B cell (primary cell): Measurements from ENCODE around the gene ZNF135. TPM values are rescaled to one million over a fixed set of nuclear protein-coding genes. Genes with fewer than 3 reads are reported as not detected.

ENCODE experiments used
- ATAC-seq: fragments of 200-7000 bp; cut with Tn5 transposase; one replicate; pipeline ENCODE4 v1.10.0; 2021; ENCODE audit warnings: low read depth, mild to moderate bottlenecking, moderate number of reproducible peaks, moderate library complexity
- CTCF ChIA-PET: fragments of 350-600 bp; sonication (Branson Sonifier 250); formaldehyde crosslinking; loops from one replicate; lab custom pipeline; 2021; ENCODE audit warnings: antibody characterized with exemption, inconsistent platforms; lab: Charles Lee
- POLR2A ChIA-PET: fragments of 350-600 bp; sonication (Branson Sonifier 250); formaldehyde crosslinking; loops from one replicate; lab custom pipeline; 2021; ENCODE audit warnings: antibody characterized with exemption; lab: Charles Lee
- DNase-seq: peaks from one replicate; pipeline ENCODE4 v3.0.0; 2013
- H2AFZ ChIP-seq: 2 replicates; pipeline ENCODE4 v1.6.1; 2012; ENCODE audit warnings: mild to moderate bottlenecking, low read depth, low read length; ENCODE audit not compliant: insufficient read depth, poor library complexity, severe bottlenecking
- H3K27ac ChIP-seq, 2 donors: 1 replicate in 1 of 2; 2 replicates in 1 of 2; pipeline ENCODE4 v1.5.1; 2012 to 2013; ENCODE audit warnings: low read length in 2 of 2, mild to moderate bottlenecking in 2 of 2, moderate library complexity in 1 of 2
- H3K27me3 ChIP-seq, 4 experiments: fragments of 200-600 bp in 1 of 4; sonication (generic) in 1 of 4; replicated peaks in 1 of 4; 1 replicate in 2 of 4; 2 replicates in 2 of 4; pipeline versions ENCODE4 v1.6.1 to v1.7.0; 2013 to 2016; ENCODE audit warnings: low read length in 3 of 4, mild to moderate bottlenecking in 2 of 4, mixed read lengths in 1 of 4, moderate library complexity in 1 of 4; ENCODE audit not compliant: insufficient read depth in 4 of 4, control insufficient read depth in 3 of 4; ENCODE audit errors: control extremely low read depth in 1 of 4
- H3K36me3 ChIP-seq, 2 experiments: replicated peaks in 1 of 2; 1 replicate in 1 of 2; 2 replicates in 1 of 2; pipeline versions ENCODE4 v1.6.1 to v1.7.1; 2013; ENCODE audit warnings: low read length in 1 of 2; ENCODE audit not compliant: insufficient read depth in 2 of 2, control insufficient read depth in 1 of 2; ENCODE audit errors: control extremely low read depth in 1 of 2, extremely low read depth in 1 of 2
- H3K4me1 ChIP-seq, 2 donors: fragments of 200-600 bp in 1 of 2; sonication (generic) in 1 of 2; 1 replicate in 1 of 2; 2 replicates in 1 of 2; pipeline versions ENCODE4 v1.5.1 to v1.6.1; 2013 to 2017; ENCODE audit warnings: low read length in 2 of 2; ENCODE audit not compliant: control insufficient read depth in 2 of 2, insufficient read depth in 2 of 2
- H3K4me2 ChIP-seq: replicated peaks from 2 replicates; pipeline ENCODE3; 2012; ENCODE audit warnings: mild to moderate bottlenecking, low read depth, low read length; ENCODE audit not compliant: poor library complexity, severe bottlenecking
- H3K4me3 ChIP-seq, 5 experiments: fragments of 200-600 bp in 1 of 5; sonication (generic) in 1 of 5; 1 replicate in 3 of 5; 2 replicates in 2 of 5; pipeline versions ENCODE4 v1.5.1 to v1.7.0; 2011 to 2016; ENCODE audit warnings: low read length in 4 of 5, mild to moderate bottlenecking in 4 of 5, low read depth in 2 of 5, control low read depth in 1 of 5, moderate library complexity in 1 of 5; ENCODE audit not compliant: insufficient read depth in 1 of 5; ENCODE audit errors: control extremely low read depth in 1 of 5, extremely low read depth in 1 of 5
- H3K79me2 ChIP-seq: fragments of 200-600 bp; sonication (generic); one replicate; pipeline ENCODE4 v1.6.0; 2016; ENCODE audit warnings: low read length; ENCODE audit not compliant: control insufficient read depth, insufficient read depth
- H3K9ac ChIP-seq: fragments of 200-600 bp; sonication (generic); 2 replicates; pipeline ENCODE4 v1.6.1; 2017; ENCODE audit warnings: mild to moderate bottlenecking, low read length, moderate library complexity
- H3K9me3 ChIP-seq, 3 donors: one replicate each; pipeline versions ENCODE4 v1.6.1 to v1.7.1; 2013; ENCODE audit warnings: low read length in 2 of 3; ENCODE audit not compliant: control insufficient read depth in 2 of 3, insufficient read depth in 1 of 3; ENCODE audit errors: control extremely low read depth in 1 of 3
- H4K20me1 ChIP-seq: 2 replicates; pipeline ENCODE4 v1.6.0; 2012; ENCODE audit warnings: mild to moderate bottlenecking, low read length; ENCODE audit not compliant: insufficient read depth, control insufficient read depth, poor library complexity, severe bottlenecking
- H3K27ac Mint-ChIP-seq: one replicate; pipeline ENCODE4 v1.8.0; 2021; ENCODE audit warnings: mixed read lengths
- H3K27me3 Mint-ChIP-seq: one replicate; pipeline ENCODE4 v1.8.0; 2021; ENCODE audit warnings: mixed read lengths
- H3K4me1 Mint-ChIP-seq: one replicate; pipeline ENCODE4 v1.8.0; 2021; ENCODE audit warnings: mixed read lengths
- H3K4me3 Mint-ChIP-seq: one replicate; pipeline ENCODE4 v1.8.0; 2021; ENCODE audit warnings: mixed read lengths
- H3K9me3 Mint-ChIP-seq: one replicate; pipeline ENCODE4 v1.8.0; 2022; ENCODE audit warnings: mixed read lengths; ENCODE audit not compliant: insufficient read depth
- EZH2 ChIP-seq: IDR thresholded peaks from 2 replicates; pipeline ENCODE4 v1.6.1; 2012; ENCODE audit warnings: borderline replicate concordance, low read depth, mild to moderate bottlenecking, moderate library complexity, low read length; ENCODE audit not compliant: insufficient read depth, poor library complexity, severe bottlenecking
- WGBS: methylation state at CpG from one replicate; pipeline ENCODE4 v1.1.5; 2013; ENCODE audit warnings: missing lambda C conversion rate; ENCODE audit not compliant: insufficient coverage; 5-methylcytosine and 5-hydroxymethylcytosine counted together
- intact Hi-C: fragments of 100-400 bp; cut with micrococcal nuclease; formaldehyde crosslinking; loops from one replicate; pipeline ENCODE4 v1.10.0; 2022
- polyA plus RNA-seq: library from polyadenylated mRNA; depleted of rRNA; stranded (reverse); fragments of >200 nt; gene quantifications from 2 replicates; pipeline ENCODE4 v1.2.3, GENCODE V29; 2012
- total RNA-seq, 2 donors: library from RNA; stranded (reverse); fragments of 120-200 nt in 1 of 2; gene quantifications; 1 replicate in 1 of 2; 2 replicates in 1 of 2; pipeline versions ENCODE4 v1.2.3 to v1.2.4, GENCODE V29; 2013 to 2022
- TF ChIP-seq, protein P1 (sequence below): fragments of 200-600 bp; IDR thresholded peaks from one replicate; pipeline ENCODE4 v1.8.0; 2022; ENCODE audit warnings: antibody characterized with exemption, mild to moderate bottlenecking

Gene ZNF135
- total and polyA plus RNA-seq, 2 donors (not counting 1 experiment from before 2014, with no cell fraction given) = 8.9 to 10.0 TPM

DNA sequence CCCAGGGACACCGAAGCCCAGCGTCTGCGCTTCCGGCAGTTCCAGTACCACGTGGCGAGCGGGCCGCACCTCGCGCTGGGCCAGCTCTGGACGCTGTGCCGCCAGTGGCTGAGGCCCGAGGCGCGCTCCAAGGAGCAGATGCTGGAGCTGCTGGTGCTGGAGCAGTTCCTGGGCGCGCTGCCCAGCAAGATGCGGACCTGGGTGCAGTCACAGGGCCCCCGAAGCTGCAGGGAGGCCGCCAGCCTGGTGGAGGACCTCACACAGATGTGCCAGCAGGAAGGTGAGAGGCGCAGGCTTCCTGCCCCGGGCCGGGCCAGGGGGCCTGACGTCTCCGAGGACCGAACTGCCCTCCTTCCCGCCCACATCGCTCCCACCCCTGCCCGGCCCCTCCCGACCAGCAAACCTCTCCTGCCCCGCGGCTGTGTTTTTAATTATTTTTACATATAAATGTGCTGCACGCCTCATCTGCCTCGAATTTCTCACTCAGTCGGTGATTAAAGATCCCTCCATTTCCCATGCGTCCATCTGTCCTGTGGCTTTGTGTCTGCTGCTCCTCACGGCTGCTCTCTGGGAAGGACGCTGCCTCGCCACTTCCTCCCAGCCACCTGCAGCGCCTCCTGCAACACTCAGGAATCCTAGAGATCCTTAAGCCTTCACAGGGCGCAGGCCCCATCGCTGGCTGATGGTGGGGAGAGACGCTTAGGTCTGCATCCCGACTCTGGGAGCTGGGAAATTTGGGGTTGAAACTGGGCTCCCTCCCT, 21.0 kb upstream of the ZNF135 start:
- no peaks in the 10 kb centered on the region for H4K20me1 ChIP-seq
- Mint-ChIP-seq H3K9me3 (peaks cover 6% of the 10 kb centered on the region), H3K4me3 (no peak overlapping the region), H3K27ac (no peak overlapping the region), H3K4me1 (peaks cover 5% of the 10 kb centered on the region), H3K27me3 (peaks cover 26% of the 10 kb centered on the region)
- DNase-seq (no peak), ATAC-seq (no peak)
- ChIA-PET CTCF (no interaction called here), POLR2A (no interaction called here)
- peaks cover 0 to 84% (median 1%) of the 10 kb centered on the region in 3 donors for H3K9me3 ChIP-seq
- H3K27ac ChIP-seq = no peak overlapping the region
- H3K9ac ChIP-seq = no peak overlapping the region
- intact Hi-C loops = no loop called here
- TF ChIP-seq, protein P1, sequence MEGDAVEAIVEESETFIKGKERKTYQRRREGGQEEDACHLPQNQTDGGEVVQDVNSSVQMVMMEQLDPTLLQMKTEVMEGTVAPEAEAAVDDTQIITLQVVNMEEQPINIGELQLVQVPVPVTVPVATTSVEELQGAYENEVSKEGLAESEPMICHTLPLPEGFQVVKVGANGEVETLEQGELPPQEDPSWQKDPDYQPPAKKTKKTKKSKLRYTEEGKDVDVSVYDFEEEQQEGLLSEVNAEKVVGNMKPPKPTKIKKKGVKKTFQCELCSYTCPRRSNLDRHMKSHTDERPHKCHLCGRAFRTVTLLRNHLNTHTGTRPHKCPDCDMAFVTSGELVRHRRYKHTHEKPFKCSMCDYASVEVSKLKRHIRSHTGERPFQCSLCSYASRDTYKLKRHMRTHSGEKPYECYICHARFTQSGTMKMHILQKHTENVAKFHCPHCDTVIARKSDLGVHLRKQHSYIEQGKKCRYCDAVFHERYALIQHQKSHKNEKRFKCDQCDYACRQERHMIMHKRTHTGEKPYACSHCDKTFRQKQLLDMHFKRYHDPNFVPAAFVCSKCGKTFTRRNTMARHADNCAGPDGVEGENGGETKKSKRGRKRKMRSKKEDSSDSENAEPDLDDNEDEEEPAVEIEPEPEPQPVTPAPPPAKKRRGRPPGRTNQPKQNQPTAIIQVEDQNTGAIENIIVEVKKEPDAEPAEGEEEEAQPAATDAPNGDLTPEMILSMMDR = no peak
- TF ChIP-seq EZH2 = no peak
- H3K4me1 ChIP-seq = peaks cover 0 to 4% of the 10 kb centered on the region in 2 donors
- H2AFZ ChIP-seq = no peak overlapping the region
- no peaks in the 10 kb centered on the region for H3K79me2 ChIP-seq
- no peak overlapping the region for H3K4me2 ChIP-seq
- WGBS = 47% methylated on average over 29 of the region's 44 CpGs
- no peak overlapping the region for H3K4me3 ChIP-seq
- no peaks in the 10 kb centered on the region for H3K36me3 ChIP-seq
- H3K27me3 ChIP-seq = peaks cover 0 to 32% (median 4%) of the 10 kb centered on the region in 4 experiments

DNA sequence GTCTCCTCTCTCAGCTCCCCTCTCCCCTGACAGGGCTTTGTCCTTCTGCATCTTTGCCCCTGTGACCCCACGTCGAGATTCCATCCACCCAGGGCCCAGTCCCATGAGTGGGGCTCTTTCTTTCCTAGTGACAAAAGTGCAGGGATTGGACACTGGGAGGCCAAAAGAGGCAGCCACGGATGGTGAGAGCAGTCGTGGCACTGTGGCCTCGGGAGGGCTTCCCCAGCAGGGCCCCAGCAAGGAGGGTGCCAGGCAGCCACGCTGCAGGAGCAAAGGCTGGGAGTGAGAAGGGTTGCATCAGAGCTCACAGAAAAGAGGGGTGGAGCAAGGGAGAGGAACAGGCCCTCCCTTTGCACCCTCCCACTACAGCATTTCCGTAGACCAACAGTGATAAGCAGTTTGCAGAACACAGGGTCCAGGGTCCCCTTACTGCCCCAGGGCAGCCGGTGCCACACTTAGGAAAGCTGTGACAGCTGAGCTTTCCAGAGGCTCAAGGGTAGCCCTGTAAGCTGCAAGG, 20.3 kb upstream of the ZNF135 start:
- Mint-ChIP-seq H3K9me3 (peaks cover 10% of the 10 kb centered on the region), H3K27ac (no peak overlapping the region), H3K27me3 (peaks cover 26% of the 10 kb centered on the region), H3K4me1 (peaks cover 5% of the 10 kb centered on the region), H3K4me3 (no peak overlapping the region)
- no peak for ATAC-seq
- 30% methylated on average over 7 of the region's 8 CpGs for WGBS
- Histone ChIP-seq H3K4me1 (no peaks in the 10 kb centered on the region), H3K27me3 (peaks cover 0 to 28% (median 5%) of the 10 kb centered on the region in 4 experiments), H3K4me2 (no peak overlapping the region), H2AFZ (no peak overlapping the region), H3K36me3 (no peaks in the 10 kb centered on the region), H3K9ac (no peak overlapping the region), H4K20me1 (no peaks in the 10 kb centered on the region), H3K27ac (no peak overlapping the region), H3K4me3 (no peak overlapping the region), H3K79me2 (no peaks in the 10 kb centered on the region), H3K9me3 (peaks cover 0 to 83% (median 4%) of the 10 kb centered on the region in 3 donors)
- no peak for DNase-seq
- TF ChIP-seq, protein P1 = no peak
- no peak for TF ChIP-seq EZH2
- POLR2A ChIA-PET = no interaction called here
- intact Hi-C loops = no loop called here
- CTCF ChIA-PET = no interaction called here
